ENCODE results near the gene PMPCA.
"Not testable (repeated sequence)": the region's sequence is repeated elsewhere in the genome, so short reads cannot be mapped to it uniquely, and the experiment has no call there.

PMPCA gene

DNA sequence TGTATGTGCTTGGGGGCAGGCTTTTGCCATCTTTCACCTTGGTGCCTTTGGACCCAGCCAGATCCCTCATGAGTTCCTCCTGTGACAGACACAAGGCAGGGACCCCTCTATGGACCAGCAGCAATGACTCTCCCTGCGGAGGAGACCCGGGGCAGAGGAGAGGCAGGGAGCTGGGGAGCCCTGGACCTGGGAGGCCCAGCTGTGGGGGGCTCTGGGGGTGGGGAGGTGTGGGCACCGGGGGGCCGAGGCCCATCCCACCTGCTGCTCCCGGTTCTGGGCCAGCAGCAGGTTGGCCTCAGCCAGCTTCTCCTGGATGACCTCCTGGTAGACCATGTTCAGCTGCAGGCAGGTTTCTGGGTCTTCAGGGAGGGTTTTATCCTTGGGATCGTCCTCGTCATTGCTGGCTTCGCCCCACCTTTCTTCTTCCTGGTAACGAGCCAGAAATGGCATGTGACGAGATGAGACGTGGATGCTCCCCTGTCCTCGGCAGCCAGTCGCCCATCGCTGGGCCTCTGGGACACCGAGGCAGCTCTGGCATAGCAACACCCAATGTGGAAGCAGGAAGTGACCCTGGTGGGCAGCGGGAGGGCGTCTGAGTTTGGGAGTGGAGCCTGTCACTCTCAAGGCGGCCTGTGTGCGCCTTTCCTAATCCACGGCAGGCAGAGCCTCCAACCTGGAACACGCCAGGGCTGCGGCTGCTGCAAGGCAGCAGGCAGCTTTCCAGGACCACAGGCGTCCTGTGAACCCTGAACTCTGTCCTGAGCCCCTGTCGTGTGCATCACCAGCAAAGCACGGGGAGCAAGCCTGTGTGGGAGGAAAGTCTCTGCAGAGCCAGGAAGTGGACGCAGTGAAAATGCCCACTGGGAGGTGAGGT lies 14.9 kb upstream of the PMPCA start:
- DNase-seq = no peak

DNA sequence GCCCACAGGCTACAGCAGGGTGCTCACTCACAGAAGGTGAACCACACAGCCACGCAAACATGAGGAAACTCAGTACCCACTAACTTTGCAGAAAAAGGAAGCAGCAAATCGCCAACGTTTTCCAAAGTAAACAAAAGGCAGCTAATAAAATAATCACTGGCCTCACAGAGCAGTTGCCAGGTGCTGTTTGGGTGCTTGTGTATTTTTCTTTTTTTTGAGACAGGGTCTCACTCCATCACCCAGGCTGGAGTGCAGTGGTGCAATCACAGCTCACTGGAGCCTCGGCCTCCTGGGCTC lies 14.3 kb upstream of the PMPCA start:
- DNase-seq = no peak

DNA sequence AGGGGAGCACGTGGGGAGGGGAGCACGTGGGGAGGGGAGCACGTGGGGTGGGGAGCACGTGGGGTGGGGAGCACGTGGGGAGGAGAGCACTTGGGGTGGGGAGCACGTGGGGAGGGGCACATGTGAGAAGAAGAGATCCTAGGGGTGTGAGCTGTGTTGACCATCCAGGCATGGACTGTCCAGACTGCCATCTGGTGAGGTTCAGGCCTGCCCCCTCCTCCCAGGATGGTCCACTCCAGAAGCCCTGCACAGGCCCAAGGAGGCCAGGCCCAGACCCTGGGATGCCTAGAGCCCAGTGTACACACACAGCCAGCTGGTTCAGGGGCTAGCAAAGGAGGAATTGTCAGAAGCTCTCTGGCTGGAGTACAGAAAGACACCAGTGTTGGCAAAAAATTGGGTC lies 12.8 kb upstream of the PMPCA start:
- DNase-seq = no peak

DNA sequence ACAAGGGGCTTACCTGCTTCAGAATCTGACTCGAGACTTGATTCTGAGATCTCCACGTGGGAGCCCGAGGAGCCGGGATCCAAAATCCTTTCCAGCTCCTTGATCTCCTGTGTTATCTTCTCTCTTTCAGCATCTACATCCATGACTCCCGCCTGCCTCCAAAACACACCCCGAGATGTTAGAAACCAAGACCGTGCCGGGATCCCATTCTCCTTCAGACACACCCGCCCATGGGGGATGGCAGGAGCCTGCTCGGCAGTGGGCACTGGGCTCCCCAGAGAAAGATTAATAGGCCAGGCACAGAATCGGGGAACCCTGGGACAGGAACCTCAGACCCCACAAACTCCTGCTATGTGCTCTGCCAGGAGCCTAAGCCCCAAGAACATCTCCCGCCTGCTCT lies 12.2 kb upstream of the PMPCA start:
- no peak for DNase-seq

DNA sequence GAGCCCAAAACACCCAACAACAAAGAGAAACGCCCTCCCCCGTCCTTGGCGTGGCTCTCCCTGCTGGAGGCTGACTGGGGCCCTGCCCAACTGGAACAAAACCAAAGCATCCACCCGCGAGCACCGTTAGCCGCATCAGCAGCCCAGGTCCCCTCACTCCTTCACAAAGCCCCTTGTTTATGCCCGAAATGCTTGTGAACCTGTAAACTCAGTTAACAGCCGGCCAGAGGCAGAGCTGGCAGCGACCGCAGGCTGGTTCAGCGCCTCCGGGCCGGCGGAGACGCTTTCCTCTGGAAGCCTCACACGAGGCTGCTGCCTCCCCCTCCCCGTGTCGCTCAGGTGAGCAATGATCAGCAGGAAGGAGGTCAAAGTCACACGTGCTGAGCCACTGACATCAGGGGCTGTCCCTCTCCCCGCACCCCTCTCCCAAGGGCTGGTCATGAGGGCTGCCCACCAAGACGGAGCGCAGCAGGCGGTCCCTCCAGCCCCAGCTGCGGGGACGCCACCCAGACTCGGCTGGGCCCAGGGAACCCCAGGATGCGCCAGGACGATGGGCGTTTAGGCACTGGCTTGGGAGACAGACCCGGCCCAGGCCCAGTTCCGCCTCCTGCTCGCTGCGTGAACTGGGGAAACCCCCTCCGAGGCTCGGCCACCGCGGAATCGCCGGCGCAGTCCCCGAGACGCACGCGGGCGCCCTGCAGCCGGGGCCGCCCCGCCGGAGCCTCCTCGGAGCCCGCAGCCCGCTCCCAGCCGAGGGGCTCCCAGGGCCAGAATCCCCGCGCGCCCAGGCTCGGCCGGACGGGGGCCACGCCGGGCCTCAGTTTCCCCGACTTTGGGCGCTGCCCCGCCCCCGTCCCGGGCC lies 11.1 kb upstream of the PMPCA start:
- DNase-seq = peak; percentile 69

DNA sequence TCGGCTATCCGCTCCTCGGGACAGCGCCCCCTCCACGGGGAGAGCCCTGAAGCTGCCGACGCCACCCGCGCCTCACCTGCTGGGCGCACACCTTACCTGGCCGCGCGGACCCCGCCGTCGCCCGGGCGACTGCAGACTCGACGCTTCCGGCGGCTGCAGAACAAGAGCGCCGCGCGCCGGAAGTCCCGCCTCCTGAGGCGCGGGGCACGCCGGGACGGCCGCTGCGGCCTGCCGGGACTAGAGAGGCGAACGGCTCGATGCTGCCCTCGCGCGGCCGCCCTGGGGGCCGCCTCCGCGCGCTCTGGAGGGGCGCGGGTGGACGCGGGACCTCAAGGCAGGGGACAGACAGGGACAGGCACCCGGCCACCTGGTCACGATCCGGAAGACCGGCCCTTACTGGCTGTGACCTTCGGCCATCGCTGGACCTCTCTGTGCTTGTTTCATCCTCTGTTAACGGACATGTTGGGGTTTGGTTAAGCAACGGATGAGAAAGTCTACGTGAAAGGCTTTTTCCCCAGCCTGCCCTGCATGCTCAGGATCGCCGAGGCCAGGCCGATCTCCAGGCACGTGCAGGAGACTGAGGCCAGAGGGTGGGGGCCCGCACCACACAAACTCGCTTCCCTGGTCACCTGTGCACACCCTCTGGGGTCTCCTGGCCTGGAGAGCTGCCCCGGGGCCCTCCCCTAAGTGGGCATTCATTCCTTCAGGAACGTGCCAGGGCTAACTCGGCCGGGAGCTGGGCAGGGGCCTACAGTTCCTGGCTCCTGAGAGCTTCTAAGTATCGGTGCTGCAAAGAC lies 10.2 kb upstream of the PMPCA start, which contains the start of gene SNAPC4:
SNAPC4 (minus strand) TSS at position 133 of the 797 bp plus-strand sequence. CDS start 1,742 bp downstream, outside the sequence.
- peak; percentile 90 for DNase-seq

DNA sequence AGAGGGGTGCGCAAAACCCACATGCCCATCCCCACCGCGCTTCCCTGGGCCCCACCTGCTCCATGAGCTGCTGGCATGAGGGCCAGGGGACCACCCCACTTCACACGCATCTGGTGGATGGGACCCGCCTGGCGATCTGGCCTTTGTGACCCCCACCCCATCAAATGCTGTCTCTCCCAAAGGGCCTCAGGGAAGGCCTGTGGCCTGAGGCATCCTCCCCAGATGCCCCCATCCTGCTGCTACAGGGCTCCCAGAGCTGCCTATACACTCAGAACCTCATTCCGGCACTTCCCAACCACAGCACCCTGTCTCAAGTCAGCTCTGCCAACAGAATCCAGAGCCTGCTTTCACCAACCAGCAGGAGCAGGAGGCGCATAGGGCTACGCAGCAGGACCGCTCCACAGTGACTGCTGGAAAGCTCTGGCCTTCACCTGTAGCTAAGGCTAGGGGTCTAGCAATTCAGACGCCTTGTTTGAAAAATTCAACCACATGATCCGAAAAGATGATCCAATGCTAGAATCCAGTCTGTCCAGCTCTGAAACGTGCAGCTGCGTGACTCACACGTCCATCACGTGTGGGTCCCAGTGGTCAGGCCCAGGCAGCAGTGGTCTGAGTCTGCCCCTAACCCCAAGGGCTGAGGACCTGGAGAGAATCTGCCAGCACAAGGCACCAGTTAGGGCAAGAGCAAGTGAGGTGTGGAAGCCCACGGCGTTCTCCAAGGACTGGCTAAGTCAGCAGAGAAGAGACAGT lies 9.1 kb upstream of the PMPCA start:
- no peak for DNase-seq

DNA sequence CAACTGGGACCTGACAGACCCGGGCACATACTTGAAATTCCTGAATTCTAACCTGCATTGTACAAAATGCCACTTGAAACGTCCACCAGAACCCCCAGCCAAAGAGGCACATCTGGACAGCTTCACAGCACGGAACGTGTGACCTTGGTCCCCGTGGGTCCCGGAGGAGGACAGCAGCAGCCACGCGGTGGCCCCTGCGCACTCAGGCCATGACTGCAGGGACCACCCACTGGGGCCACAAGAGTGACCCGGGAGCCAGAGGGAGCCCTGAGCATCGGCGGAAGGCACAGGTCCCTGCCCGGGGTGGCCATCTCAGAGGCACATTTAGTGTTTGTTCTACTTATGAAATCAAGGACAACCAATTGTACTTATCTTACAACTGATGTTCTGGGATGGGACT lies 8.4 kb upstream of the PMPCA start:
- DNase-seq = no peak

DNA sequence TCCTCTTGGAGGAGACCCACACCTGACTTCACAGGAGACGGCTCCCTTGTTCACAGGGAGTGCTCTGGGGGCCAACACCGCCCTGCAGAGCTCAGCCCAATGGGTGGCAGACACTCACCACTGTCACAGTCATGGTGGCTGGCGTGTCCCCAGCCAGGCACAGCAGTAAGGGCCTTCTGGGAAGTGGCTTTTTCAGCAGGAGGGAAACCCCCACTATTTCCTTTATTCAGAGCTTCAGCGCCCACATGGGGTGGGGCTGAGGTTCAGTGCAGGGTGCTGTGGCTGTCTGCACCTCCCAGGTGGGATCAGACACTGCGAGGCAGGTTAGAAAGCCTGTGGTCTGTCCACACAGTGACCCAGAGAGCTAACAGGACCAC lies 6.9 kb upstream of the PMPCA start:
- peak; percentile 85 for DNase-seq

DNA sequence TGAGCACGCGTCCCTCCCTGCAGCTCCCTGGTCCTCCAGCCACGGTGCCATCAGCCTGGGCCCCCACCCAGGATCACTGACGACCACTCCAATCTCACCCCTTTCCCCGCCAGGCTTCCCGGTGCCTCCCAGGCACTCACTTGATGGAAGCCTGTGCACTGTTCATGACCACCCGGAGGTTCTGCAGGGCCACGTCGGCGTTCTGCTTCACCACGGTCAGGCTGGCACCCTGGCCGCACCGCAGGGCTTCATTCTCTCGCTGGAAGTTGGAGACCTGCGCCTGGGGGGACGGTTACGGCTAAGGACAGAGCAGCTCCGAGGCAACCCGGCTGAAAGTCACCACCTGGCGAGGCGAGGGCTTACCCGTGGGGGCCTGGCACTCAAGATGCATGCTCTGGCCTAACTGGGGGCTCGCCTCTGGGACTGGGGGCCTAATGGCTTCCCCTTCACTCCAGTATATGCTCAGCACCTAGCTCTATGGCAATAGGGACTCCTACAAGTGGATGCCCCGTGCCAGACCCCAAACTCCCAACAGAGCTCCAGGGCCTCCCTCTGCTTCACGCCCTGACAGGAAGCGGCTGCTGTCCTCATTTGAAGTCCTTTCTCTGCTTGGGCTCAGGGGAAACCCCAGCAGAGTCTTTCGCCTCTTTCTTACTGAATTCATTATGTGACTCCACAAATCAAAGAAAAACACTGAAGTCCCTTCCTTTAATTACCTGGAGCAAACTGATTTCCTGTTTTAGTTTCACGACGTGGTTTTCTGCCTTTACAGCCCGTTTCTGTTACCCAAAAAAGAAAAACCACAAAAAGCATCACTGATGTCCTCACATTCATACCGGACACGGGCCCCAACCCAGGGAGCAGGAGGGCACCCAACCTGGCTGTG lies 6.3 kb upstream of the PMPCA start:
- DNase-seq = peak; percentile 71

DNA sequence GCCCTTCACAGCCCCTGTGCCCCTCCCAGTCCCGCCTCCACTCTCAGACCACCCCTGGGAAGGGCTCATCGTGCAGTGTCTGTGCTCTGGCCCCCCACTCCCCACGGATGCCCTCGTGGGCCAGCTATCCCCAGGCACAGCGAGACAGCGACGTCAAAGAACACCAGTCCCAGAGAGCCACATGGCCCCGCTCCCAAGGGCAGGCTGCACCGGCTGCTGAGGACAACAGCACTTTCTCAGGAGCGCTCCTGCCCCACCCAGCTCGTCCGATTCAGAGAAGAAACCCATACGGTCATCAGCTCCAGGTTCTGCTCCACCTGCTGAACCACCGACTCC lies 5.7 kb upstream of the PMPCA start:
- DNase-seq = no peak

DNA sequence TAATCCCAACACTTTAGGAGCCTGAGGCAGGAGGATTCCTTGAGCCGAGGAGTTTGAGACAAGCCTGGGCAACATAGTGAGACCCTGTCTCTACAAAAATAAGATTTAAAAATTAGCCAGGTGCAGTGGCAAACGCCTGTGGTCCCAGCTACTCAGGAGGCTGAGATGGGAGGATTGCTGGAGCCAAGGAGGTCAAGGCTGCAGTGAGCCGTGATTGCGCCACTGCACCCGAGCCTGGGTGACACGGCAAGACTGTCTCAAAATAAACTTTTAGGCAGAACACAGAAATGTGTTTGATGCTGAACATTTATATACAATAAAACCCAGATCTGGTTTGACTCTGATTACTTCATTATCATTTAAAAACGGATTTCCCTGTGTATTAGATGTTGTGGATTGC lies 5.0 kb upstream of the PMPCA start:
- no peak for DNase-seq

DNA sequence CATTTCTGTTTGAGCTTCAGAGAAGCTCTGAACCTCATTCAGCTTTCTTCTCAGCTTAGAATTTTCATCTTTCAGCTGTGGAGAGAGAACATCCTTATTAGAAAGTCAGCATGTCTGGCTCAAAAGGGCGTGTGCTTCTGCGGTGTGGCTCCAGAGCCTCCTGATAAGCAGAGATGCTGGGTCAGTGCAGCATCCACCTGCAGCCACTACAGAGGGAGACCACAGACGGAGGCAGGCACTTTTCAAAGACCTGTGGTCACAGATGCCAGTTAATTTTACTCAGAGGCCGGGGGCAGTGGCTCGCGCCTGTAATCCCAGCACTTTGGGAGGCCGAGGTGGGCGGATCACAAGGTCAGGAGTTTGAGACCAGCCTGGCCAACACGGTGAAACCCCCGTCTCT lies 4.6 kb upstream of the PMPCA start:
- not testable (repeated sequence) for DNase-seq

DNA sequence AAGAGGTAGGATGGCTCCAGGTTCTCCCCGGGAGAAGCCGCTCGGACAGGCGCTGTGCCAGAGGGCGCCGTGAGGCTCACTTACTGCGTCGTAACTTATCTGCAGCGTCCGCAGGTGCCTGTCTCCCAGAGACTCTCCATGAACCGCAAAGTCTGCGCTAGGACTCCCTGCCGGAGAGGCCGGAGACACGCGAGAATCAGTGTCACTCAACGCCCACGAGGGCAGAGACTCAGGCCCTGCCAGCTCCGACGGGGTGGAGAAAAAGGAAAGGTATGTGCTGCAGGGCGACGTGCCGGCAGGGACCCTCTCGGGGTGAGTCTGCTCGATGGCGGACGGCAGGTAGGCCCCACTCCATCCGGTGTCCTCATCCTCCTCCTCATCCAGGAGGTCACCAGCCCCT lies 3.4 kb upstream of the PMPCA start:
- DNase-seq = not testable (repeated sequence)

DNA sequence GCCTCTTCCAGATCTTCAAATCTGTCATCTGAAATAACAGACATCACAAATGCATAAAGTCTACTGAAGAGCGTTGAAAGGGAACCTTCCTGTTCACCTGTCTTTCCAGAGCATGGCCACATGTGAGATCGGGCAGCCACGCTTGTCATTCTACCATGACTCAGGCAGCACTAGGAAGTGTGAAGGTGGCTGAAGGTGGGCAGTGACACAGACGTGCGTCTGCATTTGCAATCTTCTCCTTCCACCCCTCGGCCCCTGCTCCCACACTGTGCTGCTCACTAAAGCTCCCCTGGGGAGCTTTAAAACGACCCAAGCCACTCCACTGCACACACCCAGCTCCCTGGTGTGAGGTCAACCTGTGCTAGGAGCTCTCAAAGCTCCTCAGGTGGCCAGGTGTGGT lies 2.5 kb upstream of the PMPCA start:
- no peak for DNase-seq

DNA sequence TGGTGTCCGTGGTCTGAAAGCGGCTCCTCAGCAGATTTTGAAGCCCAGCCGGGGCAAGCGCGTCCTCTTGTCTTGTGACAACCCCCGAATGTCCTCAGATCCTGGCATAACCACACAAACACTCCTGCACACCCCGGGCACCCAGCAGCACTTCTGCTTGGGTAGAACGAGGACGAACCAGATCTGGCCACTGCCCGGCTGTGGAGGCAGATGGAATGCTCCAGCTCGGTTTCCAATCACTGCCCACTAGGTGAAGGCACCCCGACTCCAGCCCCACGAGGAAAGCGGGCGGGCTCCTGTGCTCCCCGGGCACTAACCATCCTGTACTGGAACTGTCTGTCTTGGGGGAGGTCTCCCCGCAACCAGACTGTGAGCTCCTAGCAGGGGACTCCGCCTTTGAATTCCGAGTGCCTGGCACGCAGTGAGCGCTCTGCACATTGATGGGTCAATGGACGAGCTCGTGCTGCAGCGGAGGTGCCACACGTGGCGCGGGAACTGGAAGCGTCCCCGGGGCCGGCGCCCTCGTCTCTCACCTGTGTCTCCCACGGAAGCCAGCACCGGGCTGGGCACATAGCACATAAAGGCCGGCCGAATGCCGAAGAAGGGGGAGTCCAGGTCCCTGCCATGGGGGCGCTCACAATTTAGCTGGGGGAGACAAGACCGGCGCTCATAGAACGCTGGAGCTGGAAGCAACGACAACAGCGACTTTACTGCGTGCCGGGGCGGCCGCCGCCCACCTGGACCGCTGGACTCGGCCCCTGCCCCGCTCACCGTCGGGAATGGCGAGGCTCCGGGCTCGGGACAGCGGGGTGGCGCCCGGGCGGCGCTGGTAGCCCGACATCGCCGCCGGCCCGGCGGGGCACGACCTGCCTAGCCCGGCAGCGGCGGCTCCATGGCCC lies 652 bp upstream of the PMPCA start:
- peak; percentile 56 for DNase-seq

DNA sequence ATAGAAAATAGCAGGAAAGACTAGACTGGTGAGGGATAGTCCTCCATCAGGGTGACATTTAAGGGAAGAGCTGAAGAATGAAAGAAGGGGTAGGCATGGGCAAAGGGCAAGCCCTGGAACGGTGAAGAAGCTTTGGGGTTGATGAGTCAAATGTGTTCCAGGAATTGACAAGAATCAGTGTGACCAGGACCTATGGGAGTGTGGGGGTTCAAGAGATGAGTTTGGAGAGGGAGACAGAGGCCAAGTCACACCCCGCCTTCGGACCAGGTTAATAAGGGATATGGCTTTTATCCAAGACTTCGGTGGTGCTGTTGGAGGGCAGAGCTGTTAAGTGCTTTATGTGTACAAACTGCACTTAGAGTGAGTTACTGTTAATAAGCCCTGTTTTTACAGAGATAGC lies 920 bp downstream of the PMPCA start:
- no peak for DNase-seq

DNA sequence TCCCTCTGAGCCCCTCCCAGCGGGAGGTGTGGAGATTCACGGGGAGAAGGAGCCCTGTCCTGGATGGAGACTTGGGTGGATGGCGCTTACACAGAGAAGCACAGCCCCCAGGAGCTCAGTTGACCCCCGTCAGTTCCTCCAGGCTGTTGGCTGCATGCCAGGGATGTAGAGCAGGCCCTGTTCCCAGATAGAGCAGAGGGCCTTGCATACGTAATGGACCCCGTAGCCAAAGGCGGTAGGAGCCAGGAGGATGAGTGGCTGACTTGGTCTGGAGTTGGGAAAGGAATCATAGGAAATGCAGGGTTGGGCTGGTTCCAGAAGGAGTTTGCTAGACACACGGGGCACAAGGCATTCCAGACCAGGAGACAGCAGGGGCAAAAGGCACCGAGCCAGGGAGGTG lies 2.5 kb downstream of the PMPCA start:
- no peak for DNase-seq

DNA sequence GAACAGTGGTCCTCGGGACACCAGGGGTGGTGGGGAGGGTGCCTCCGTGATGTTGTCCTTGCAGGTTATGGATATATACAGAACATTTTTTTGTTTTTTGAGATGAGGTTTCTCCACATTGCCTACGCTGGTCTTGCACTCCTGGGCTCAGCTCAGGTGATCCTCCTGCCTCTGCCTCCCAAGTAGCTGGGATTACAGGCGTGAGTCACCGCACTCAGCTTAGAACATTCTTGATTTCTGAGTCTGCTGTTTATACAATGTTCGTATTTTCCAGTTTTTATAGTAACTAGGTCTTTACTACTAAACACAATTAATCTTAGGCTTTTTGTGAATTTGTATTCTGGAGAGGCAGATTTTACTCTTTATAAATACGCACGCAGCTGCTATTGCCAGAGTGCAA lies 6.0 kb downstream of the PMPCA start:
- no peak for DNase-seq

DNA sequence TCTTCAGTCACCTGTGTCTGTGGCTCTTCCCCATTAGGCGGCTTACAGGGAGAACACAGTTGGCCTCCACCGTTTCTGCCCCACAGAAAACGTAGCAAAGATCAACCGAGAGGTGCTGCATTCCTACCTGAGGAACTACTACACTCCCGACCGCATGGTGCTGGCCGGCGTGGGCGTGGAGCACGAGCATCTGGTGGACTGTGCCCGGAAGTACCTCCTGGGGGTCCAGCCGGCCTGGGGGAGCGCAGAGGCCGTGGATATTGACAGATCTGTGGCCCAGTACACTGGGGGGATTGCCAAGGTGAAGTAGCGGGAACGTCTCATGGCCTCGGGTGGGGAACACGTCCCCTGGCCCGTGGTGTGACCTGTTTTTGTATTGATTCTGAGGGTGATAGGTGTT lies 6.5 kb downstream of the PMPCA start:
- DNase-seq = no peak

Measured in stimulated activated CD4-positive, alpha-beta T cell treated with anti-CD3 and anti-CD28 coated beads, Interleukin-15, amount 100 ng/mL, for 24 hours (primary cell).